ENCODE measurements around the gene DDX53.

Gene DDX53

DNA sequence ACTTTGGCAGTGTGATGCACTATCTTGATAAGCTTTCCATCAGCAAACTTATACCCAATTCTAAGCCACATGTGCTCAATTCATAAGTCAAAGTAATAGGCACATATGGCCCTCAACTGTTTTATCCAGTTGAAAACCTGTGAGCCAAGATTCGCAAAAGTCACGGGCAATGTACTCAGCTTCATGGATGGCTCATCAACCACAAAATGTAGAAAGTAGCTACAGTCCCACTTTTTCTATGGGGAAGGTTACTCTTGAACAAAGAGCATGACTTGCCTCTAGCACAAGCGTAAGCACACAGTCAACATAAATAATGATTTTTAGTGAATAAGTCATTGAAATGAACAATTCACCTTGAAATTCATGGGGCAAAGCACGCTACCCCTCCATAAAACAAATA is 25.1 kb upstream of the DDX53 start:
- no peak for TF ChIP-seq EZH2phosphoT487 (IDR thresholded peaks at IDR 0.05; ENCODE audit: borderline replicate concordance)
- TF ChIP-seq, protein P1, sequence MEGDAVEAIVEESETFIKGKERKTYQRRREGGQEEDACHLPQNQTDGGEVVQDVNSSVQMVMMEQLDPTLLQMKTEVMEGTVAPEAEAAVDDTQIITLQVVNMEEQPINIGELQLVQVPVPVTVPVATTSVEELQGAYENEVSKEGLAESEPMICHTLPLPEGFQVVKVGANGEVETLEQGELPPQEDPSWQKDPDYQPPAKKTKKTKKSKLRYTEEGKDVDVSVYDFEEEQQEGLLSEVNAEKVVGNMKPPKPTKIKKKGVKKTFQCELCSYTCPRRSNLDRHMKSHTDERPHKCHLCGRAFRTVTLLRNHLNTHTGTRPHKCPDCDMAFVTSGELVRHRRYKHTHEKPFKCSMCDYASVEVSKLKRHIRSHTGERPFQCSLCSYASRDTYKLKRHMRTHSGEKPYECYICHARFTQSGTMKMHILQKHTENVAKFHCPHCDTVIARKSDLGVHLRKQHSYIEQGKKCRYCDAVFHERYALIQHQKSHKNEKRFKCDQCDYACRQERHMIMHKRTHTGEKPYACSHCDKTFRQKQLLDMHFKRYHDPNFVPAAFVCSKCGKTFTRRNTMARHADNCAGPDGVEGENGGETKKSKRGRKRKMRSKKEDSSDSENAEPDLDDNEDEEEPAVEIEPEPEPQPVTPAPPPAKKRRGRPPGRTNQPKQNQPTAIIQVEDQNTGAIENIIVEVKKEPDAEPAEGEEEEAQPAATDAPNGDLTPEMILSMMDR (conservative IDR thresholded peaks at IDR 0.05; ENCODE audit: low read length), result no peak

DNA sequence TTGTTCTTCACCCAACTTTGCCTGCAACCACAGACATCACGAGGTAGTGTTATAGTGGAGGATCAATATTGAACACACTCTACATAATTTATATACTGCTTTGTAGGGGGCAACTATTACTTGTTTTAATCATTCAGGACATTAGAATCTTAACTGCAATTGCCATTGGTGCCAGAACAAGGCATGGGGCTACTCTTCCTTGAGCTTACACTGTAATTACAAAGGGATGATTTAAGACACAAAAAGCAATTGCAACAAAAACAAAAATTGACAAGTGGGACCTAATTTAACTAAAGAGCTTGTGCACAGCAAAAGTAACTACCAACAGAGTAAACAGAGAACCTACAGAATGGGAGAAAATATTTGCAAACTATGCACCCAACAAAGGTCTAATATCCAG is 24.0 kb upstream of the DDX53 start:
- Histone ChIP-seq H3K4me2 (ENCODE audit: low read depth, low read length, poor library complexity, severe bottlenecking) (no peak overlapping the region), H3K4me1 (ENCODE audit: insufficient read depth, low read length, poor library complexity, severe bottlenecking) (no peaks in the 10 kb centered on the region), H4K20me1 (ENCODE audit: insufficient read depth, low read length, poor library complexity, severe bottlenecking) (no peaks in the 10 kb centered on the region), H3K4me3 (ENCODE audit: low read length, poor library complexity, severe bottlenecking) (no peak overlapping the region), H3K36me3 (ENCODE audit: insufficient read depth, low read length) (no peaks in the 10 kb centered on the region), H3K79me2 (ENCODE audit: insufficient read depth, low read length) (no peaks in the 10 kb centered on the region), H3K9me3 (ENCODE audit: insufficient read depth, low read depth, low read length) (no peaks in the 10 kb centered on the region), H3F3A (ENCODE audit: low read depth) (no peaks in the 10 kb centered on the region), H2AFZ (ENCODE audit: low read length) (no peak overlapping the region), H3K9ac (ENCODE audit: low read depth, low read length, poor library complexity, severe bottlenecking) (no peak overlapping the region), H3K27me3 (ENCODE audit: insufficient read depth, low read length, poor library complexity, severe bottlenecking) (no peaks in the 10 kb centered on the region), H3K9me2 (replicated peaks; ENCODE audit: low read depth, low read length) (no peaks in the 10 kb centered on the region)
- no peak for TF ChIP-seq EZH2phosphoT487 (IDR thresholded peaks at IDR 0.05; ENCODE audit: borderline replicate concordance)
- TF ChIP-seq, protein P1 (conservative IDR thresholded peaks at IDR 0.05; ENCODE audit: low read length), result no peak

More for the DNA sequence above, 25.1 kb upstream of the DDX53 start:
- Histone ChIP-seq H3K9me3 (ENCODE audit: insufficient read depth, low read depth, low read length) (no peaks in the 10 kb centered on the region), H3K79me2 (ENCODE audit: insufficient read depth, low read length) (no peaks in the 10 kb centered on the region), H2AFZ (ENCODE audit: low read length) (no peak overlapping the region), H3K4me1 (ENCODE audit: insufficient read depth, low read length, poor library complexity, severe bottlenecking) (no peaks in the 10 kb centered on the region), H3K4me3 (ENCODE audit: low read length, poor library complexity, severe bottlenecking) (no peak overlapping the region), H3K4me2 (ENCODE audit: low read depth, low read length, poor library complexity, severe bottlenecking) (no peak overlapping the region), H3K9me2 (replicated peaks; ENCODE audit: low read depth, low read length) (no peaks in the 10 kb centered on the region), H3K27me3 (ENCODE audit: insufficient read depth, low read length, poor library complexity, severe bottlenecking) (no peaks in the 10 kb centered on the region), H3K9ac (ENCODE audit: low read depth, low read length, poor library complexity, severe bottlenecking) (no peak overlapping the region), H3F3A (ENCODE audit: low read depth) (no peaks in the 10 kb centered on the region), H3K36me3 (ENCODE audit: insufficient read depth, low read length) (no peaks in the 10 kb centered on the region), H4K20me1 (ENCODE audit: insufficient read depth, low read length, poor library complexity, severe bottlenecking) (no peaks in the 10 kb centered on the region)

DNA sequence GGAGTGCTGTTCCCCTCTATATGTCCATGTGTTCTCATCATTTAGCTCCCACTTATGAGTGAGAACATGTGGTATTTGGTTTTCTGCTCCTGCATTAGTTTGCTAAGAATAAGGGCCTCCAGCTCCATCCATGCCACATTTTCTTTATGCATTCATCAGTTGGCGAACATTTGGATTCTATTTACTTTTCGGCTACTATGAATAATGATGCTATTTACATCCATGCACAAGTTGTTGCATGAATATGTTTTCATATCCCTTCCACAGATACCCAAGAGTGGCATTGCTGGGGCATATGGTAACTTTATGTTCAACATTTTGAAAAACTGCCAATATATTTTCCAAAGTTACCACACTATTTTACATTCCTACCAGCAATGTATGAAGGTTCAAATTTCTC is 13.8 kb upstream of the DDX53 start:
- Histone ChIP-seq H3F3A (ENCODE audit: low read depth) (no peaks in the 10 kb centered on the region), H3K9ac (ENCODE audit: low read depth, low read length, poor library complexity, severe bottlenecking) (no peak overlapping the region), H3K36me3 (ENCODE audit: insufficient read depth, low read length) (no peaks in the 10 kb centered on the region), H3K4me2 (ENCODE audit: low read depth, low read length, poor library complexity, severe bottlenecking) (no peak overlapping the region), H2AFZ (ENCODE audit: low read length) (no peak overlapping the region), H4K20me1 (ENCODE audit: insufficient read depth, low read length, poor library complexity, severe bottlenecking) (no peaks in the 10 kb centered on the region), H3K79me2 (ENCODE audit: insufficient read depth, low read length) (no peaks in the 10 kb centered on the region), H3K4me3 (ENCODE audit: low read length, poor library complexity, severe bottlenecking) (no peak overlapping the region), H3K9me2 (replicated peaks; ENCODE audit: low read depth, low read length) (no peaks in the 10 kb centered on the region), H3K9me3 (ENCODE audit: insufficient read depth, low read depth, low read length) (no peaks in the 10 kb centered on the region), H3K27me3 (ENCODE audit: insufficient read depth, low read length, poor library complexity, severe bottlenecking) (no peaks in the 10 kb centered on the region), H3K4me1 (ENCODE audit: insufficient read depth, low read length, poor library complexity, severe bottlenecking) (no peaks in the 10 kb centered on the region)
- TF ChIP-seq, protein P1 (conservative IDR thresholded peaks at IDR 0.05; ENCODE audit: low read length), result no peak
- no peak for TF ChIP-seq EZH2phosphoT487 (IDR thresholded peaks at IDR 0.05; ENCODE audit: borderline replicate concordance)
